Posterior cingulate gyrus (tissue), 11 donors: ENCODE data around the gene TM7SF3.
"Not testable (repeated sequence)": the region's sequence is repeated elsewhere in the genome, so short reads cannot be mapped to it uniquely, and the experiment has no call there.

Source experiments
- DNase-seq, 10 donors: peaks; one replicate each; pipeline versions ENCODE4 v3.0.0 to v3.0.0-alpha.2; 2020 to 2021; ENCODE audit warnings: mixed read lengths in 3 of 10
- intact Hi-C: fragments of 100-400 bp; cut with DNase I; formaldehyde crosslinking; loops from one replicate; pipeline ENCODE4 v1.15.1; 2023

Gene TM7SF3

GRCh38 chr12:27014085-27014858 is at the start of gene TM7SF3:
TM7SF3 (minus strand) TSS chr12:27014384; CDS start chr12:27014168, 216 bp downstream.
- intact Hi-C loops = loop anchor here (1.0 to 2.0 kb wide), 2 partner anchors 75 to 161 kb away; partner anchors contain the start of gene FGFR1OP2
- DNase-seq = peak; percentile 77 to 98 (median 90)

GRCh38 chr12:27063250-27063851 is 49.2 kb upstream of the TM7SF3 start:
- no peak for DNase-seq
- intact Hi-C loops = no loop called here

GRCh38 chr12:27061317-27061716 is 47.1 kb upstream of the TM7SF3 start:
- DNase-seq = no peak
- intact Hi-C loops = no loop called here

- no peak for DNase-seq
Measured at GRCh38 chr12:27060740-27061139, 46.6 kb upstream of the TM7SF3 start.

GRCh38 chr12:27057543-27057942 is 43.4 kb upstream of the TM7SF3 start:
- DNase-seq = no peak
- intact Hi-C loops = no loop called here

More at GRCh38 chr12:27060740-27061139, 46.6 kb upstream of the TM7SF3 start:
- intact Hi-C loops = no loop called here

- intact Hi-C loops = no loop called here
- DNase-seq = no peak
Measured at GRCh38 chr12:27055966-27056365, 41.8 kb upstream of the TM7SF3 start.

GRCh38 chr12:27052742-27053141 is 38.6 kb upstream of the TM7SF3 start:
- no peak for DNase-seq
- intact Hi-C loops = no loop called here

- no peak for DNase-seq
- intact Hi-C loops = no loop called here
Measured at GRCh38 chr12:27052176-27052575, 38.0 kb upstream of the TM7SF3 start.

- intact Hi-C loops = no loop called here
Measured at GRCh38 chr12:27048822-27049752, 34.9 kb upstream of the TM7SF3 start.

GRCh38 chr12:27042018-27042417 is 27.8 kb upstream of the TM7SF3 start:
- intact Hi-C loops, DNase-seq: not testable (repeated sequence)

More at GRCh38 chr12:27048822-27049752, 34.9 kb upstream of the TM7SF3 start:
- DNase-seq = no peak

GRCh38 chr12:27040637-27041036 is 26.5 kb upstream of the TM7SF3 start:
- DNase-seq, intact Hi-C loops: not testable (repeated sequence)

- no peak for DNase-seq
Measured at GRCh38 chr12:27034607-27035293, 20.6 kb upstream of the TM7SF3 start.

GRCh38 chr12:27032679-27033078 is 18.5 kb upstream of the TM7SF3 start:
- intact Hi-C loops = no loop called here
- DNase-seq = no peak

More at GRCh38 chr12:27034607-27035293, 20.6 kb upstream of the TM7SF3 start:
- intact Hi-C loops = no loop called here

- DNase-seq = no peak
- intact Hi-C loops = no loop called here
Measured at GRCh38 chr12:27031531-27031930, 17.3 kb upstream of the TM7SF3 start.

GRCh38 chr12:27026257-27026656 is 12.1 kb upstream of the TM7SF3 start:
- intact Hi-C loops = loop anchor here (10.0 kb wide), 1 partner anchor 119 kb away; no protein-coding TSS in a partner anchor
- no peak for DNase-seq

- intact Hi-C loops = loop anchor here (10.0 kb wide), 1 partner anchor 120 kb away; no protein-coding TSS in a partner anchor
- DNase-seq = no peak
Measured at GRCh38 chr12:27025116-27025515, 10.9 kb upstream of the TM7SF3 start.

GRCh38 chr12:27024291-27024690 is 10.1 kb upstream of the TM7SF3 start:
- intact Hi-C loops = loop anchor here (10.0 kb wide), 1 partner anchor 121 kb away; no protein-coding TSS in a partner anchor
- peak in 1 of 10 donors; percentile 66 for DNase-seq

GRCh38 chr12:27020761-27021160 is 6.6 kb upstream of the TM7SF3 start:
- intact Hi-C loops = loop anchor here (2.0 to 10.0 kb wide), 2 partner anchors 124 to 284 kb away; no protein-coding TSS in a partner anchor
- no peak for DNase-seq

- intact Hi-C loops = no loop called here
- DNase-seq = no peak
Measured at GRCh38 chr12:27018037-27018436, 3.9 kb upstream of the TM7SF3 start.
